ENCODE measurements around the gene UCK2. TPM values are rescaled to one million over a fixed set of nuclear protein-coding genes. Genes with fewer than 3 reads are reported as not detected.

UCK2 gene
- total and polyA plus RNA-seq, 9 of the 15 experiments (the other 6 are each of a cell fraction or from before 2014, with no cell fraction given) = 71.6 to 145 (median 95.8) TPM

DNA sequence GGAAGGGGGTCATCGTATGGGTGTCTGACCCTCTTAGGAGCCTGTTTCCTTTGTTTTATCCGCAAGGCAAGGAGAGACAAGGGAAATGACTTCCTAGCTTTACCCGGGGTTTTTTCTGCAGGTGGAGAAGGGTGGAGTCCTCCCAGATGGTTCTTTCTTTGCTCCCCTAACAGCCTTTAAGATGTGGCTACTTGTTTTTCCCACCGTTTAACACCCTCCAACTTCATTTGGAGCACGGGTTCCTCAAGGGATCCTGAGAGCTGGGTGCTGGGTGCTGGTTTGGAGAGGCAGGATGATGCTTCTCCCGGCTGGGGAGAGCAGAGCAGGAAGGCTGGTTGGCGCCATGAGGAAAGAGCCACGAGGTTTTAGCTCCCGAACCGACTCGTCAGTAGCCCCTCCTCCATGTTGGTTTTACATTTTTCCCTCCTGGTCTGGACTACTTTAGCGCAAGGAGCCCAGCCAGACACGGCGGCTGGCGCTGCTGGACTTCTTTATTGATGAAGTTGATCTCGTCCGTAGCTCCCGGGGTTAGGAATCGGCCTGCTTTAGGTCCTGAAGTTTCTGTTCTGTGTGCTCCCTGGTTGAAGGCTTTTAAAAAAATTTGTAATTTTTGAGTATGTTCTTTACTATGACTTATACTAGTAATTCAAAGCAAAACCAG is 1.4 kb downstream of the UCK2 start (continued):
- TF ChIP-seq, protein P1, sequence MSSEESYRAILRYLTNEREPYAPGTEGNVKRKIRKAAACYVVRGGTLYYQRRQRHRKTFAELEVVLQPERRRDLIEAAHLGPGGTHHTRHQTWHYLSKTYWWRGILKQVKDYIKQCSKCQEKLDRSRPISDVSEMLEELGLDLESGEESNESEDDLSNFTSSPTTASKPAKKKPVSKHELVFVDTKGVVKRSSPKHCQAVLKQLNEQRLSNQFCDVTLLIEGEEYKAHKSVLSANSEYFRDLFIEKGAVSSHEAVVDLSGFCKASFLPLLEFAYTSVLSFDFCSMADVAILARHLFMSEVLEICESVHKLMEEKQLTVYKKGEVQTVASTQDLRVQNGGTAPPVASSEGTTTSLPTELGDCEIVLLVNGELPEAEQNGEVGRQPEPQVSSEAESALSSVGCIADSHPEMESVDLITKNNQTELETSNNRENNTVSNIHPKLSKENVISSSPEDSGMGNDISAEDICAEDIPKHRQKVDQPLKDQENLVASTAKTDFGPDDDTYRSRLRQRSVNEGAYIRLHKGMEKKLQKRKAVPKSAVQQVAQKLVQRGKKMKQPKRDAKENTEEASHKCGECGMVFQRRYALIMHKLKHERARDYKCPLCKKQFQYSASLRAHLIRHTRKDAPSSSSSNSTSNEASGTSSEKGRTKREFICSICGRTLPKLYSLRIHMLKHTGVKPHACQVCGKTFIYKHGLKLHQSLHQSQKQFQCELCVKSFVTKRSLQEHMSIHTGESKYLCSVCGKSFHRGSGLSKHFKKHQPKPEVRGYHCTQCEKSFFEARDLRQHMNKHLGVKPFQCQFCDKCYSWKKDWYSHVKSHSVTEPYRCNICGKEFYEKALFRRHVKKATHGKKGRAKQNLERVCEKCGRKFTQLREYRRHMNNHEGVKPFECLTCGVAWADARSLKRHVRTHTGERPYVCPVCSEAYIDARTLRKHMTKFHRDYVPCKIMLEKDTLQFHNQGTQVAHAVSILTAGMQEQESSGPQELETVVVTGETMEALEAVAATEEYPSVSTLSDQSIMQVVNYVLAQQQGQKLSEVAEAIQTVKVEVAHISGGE (CRISPR knock-in tag; IDR thresholded peaks at IDR 0.05) = no peak
- TF ChIP-seq, protein P2, sequence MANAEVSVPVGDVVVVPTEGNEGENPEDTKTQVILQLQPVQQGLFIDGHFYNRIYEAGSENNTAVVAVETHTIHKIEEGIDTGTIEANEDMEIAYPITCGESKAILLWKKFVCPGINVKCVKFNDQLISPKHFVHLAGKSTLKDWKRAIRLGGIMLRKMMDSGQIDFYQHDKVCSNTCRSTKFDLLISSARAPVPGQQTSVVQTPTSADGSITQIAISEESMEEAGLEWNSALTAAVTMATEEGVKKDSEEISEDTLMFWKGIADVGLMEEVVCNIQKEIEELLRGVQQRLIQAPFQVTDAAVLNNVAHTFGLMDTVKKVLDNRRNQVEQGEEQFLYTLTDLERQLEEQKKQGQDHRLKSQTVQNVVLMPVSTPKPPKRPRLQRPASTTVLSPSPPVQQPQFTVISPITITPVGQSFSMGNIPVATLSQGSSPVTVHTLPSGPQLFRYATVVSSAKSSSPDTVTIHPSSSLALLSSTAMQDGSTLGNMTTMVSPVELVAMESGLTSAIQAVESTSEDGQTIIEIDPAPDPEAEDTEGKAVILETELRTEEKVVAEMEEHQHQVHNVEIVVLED (CRISPR knock-in tag; IDR thresholded peaks at IDR 0.05) = no peak
- TF ChIP-seq, protein P3, sequence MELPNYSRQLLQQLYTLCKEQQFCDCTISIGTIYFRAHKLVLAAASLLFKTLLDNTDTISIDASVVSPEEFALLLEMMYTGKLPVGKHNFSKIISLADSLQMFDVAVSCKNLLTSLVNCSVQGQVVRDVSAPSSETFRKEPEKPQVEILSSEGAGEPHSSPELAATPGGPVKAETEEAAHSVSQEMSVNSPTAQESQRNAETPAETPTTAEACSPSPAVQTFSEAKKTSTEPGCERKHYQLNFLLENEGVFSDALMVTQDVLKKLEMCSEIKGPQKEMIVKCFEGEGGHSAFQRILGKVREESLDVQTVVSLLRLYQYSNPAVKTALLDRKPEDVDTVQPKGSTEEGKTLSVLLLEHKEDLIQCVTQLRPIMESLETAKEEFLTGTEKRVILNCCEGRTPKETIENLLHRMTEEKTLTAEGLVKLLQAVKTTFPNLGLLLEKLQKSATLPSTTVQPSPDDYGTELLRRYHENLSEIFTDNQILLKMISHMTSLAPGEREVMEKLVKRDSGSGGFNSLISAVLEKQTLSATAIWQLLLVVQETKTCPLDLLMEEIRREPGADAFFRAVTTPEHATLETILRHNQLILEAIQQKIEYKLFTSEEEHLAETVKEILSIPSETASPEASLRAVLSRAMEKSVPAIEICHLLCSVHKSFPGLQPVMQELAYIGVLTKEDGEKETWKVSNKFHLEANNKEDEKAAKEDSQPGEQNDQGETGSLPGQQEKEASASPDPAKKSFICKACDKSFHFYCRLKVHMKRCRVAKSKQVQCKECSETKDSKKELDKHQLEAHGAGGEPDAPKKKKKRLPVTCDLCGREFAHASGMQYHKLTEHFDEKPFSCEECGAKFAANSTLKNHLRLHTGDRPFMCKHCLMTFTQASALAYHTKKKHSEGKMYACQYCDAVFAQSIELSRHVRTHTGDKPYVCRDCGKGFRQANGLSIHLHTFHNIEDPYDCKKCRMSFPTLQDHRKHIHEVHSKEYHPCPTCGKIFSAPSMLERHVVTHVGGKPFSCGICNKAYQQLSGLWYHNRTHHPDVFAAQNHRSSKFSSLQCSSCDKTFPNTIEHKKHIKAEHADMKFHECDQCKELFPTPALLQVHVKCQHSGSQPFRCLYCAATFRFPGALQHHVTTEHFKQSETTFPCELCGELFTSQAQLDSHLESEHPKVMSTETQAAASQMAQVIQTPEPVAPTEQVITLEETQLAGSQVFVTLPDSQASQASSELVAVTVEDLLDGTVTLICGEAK (IDR thresholded peaks at IDR 0.05) = no peak
- TF ChIP-seq, protein P3 (CRISPR knock-in tag; IDR thresholded peaks at IDR 0.05) = no peak
- TF ChIP-seq BMI1 (IDR thresholded peaks at IDR 0.05; ENCODE audit: low read length) (no peak), POLR2H (tag; IDR thresholded peaks at IDR 0.05; ENCODE audit: low read depth) (peak; percentile 64; the same call in 1 of the 2 replicates), ZKSCAN8 (CRISPR knock-in tag; IDR thresholded peaks at IDR 0.05) (no peak), ZNF3 (CRISPR knock-in tag; IDR thresholded peaks at IDR 0.05) (no peak), ZNF253 (CRISPR knock-in tag; conservative IDR thresholded peaks at IDR 0.05) (no peak), ZNF778 (CRISPR knock-in tag; IDR thresholded peaks at IDR 0.05) (no peak), HDAC8 (tag; IDR thresholded peaks at IDR 0.05) (0 out of 2 replicates have a peak, but pooled peaks have one; percentile 43), RB1 (IDR thresholded peaks at IDR 0.05; ENCODE audit: low read depth) (peak; percentile 15; the same call in 1 of the 2 replicates), STAG1 (CRISPR knock-in tag; IDR thresholded peaks at IDR 0.05; ENCODE audit: borderline replicate concordance) (no peak), ARID1B (IDR thresholded peaks at IDR 0.05) (no peak)

Measured in K562 (cell line).